Neuron (in vitro differentiated cells): Measurements from ENCODE around the gene LMAN1L.

Experiments
- H2AFZ ChIP-seq: one replicate; pipeline ENCODE4 v1.6.1; 2013; ENCODE audit warnings: low read depth, mild to moderate bottlenecking, inconsistent platforms, low read length, moderate library complexity
- H3K27me3 ChIP-seq: one replicate; pipeline ENCODE4 v1.6.1; 2013; ENCODE audit warnings: low read length; ENCODE audit not compliant: insufficient read depth
- H3K36me3 ChIP-seq: one replicate; pipeline ENCODE4 v1.6.1; 2013; ENCODE audit warnings: low read length; ENCODE audit not compliant: insufficient read depth
- H3K4me1 ChIP-seq: one replicate; pipeline ENCODE4 v1.6.1; 2013; ENCODE audit warnings: low read length; ENCODE audit not compliant: insufficient read depth
- H3K4me3 ChIP-seq: 2 replicates; pipeline ENCODE4 v1.5.1; 2013; ENCODE audit warnings: mild to moderate bottlenecking, low read length, moderate library complexity
- H3K9me3 ChIP-seq: one replicate; pipeline ENCODE4 v1.6.1; 2013; ENCODE audit warnings: low read length

LMAN1L gene

GRCh38 chr15:74812533-74812932, at the start of gene LMAN1L:
Gene LMAN1L, plus strand, starts transcription at chr15:74812835. Its CDS starts 20 bp downstream, at chr15:74812855.
- no peaks in the 10 kb centered on the region for H3K9me3 ChIP-seq
- no peak within 1 kb of the TSS for H2AFZ ChIP-seq
- H3K27me3 ChIP-seq, result no peaks in the 10 kb centered on the region
- H3K4me1 ChIP-seq, result no peaks in the 10 kb centered on the region
- H3K36me3 ChIP-seq, result no peaks in the 10 kb centered on the region
- H3K4me3 ChIP-seq, result no peak within 1 kb of the TSS

- no peak overlapping the region for H3K4me3 ChIP-seq
- no peaks in the 10 kb centered on the region for H3K27me3 ChIP-seq
- H3K9me3 ChIP-seq, result no peaks in the 10 kb centered on the region
- no peak overlapping the region for H2AFZ ChIP-seq
- H3K36me3 ChIP-seq, result no peaks in the 10 kb centered on the region
- H3K4me1 ChIP-seq, result peaks cover 7% of the 10 kb centered on the region
These were observed 49.2 kb upstream of the LMAN1L start for GRCh38 chr15:74763416-74763815.

GRCh38 chr15:74767167-74768098, 45.2 kb upstream of the LMAN1L start:
- peaks cover 11% of the 10 kb centered on the region for H3K4me1 ChIP-seq
- H3K36me3 ChIP-seq, result no peaks in the 10 kb centered on the region
- H3K9me3 ChIP-seq, result no peaks in the 10 kb centered on the region
- H2AFZ ChIP-seq, result no peak overlapping the region
- no peaks in the 10 kb centered on the region for H3K27me3 ChIP-seq
- H3K4me3 ChIP-seq, result no peak overlapping the region

- H3K9me3 ChIP-seq, result no peaks in the 10 kb centered on the region
These were observed 44.4 kb upstream of the LMAN1L start for GRCh38 chr15:74768099-74768770.

GRCh38 chr15:74768771-74769342, 43.8 kb upstream of the LMAN1L start:
- H3K36me3 ChIP-seq, result no peaks in the 10 kb centered on the region
- H3K27me3 ChIP-seq, result no peaks in the 10 kb centered on the region
- H2AFZ ChIP-seq, result no peak overlapping the region
- no peaks in the 10 kb centered on the region for H3K9me3 ChIP-seq
- H3K4me3 ChIP-seq, result no peak overlapping the region
- peaks cover 16% of the 10 kb centered on the region for H3K4me1 ChIP-seq

More at GRCh38 chr15:74768099-74768770, 44.4 kb upstream of the LMAN1L start:
- Histone ChIP-seq H3K27me3 (no peaks in the 10 kb centered on the region), H3K36me3 (no peaks in the 10 kb centered on the region), H2AFZ (no peak overlapping the region), H3K4me1 (peaks cover 10% of the 10 kb centered on the region), H3K4me3 (no peak overlapping the region)

DNA sequence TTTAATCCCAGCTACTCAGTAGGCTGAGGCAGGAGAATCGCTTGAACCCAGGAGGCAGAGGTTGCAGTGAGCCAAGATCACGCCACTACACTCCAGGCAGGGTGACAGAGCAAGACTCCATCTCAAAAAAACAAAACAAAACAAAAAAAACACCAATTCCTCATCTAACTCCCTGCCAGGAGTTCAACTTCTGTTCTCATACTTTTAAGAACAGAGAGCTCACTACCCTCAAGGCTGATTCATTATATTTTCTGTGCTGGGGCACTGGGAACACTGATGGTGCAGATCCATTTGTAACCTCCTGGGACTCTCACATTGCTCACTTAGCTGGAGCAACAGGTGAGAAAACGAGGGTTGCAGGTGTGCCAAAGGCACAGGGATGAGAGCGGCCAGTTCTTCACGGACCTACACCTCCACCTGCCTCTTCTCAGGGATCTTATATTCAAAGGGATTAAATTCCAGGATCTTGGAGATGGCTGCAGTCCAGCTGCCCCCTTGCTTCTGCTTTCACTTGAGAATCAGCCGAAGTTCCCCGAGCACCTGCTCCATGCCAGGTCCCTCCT, 43.1 kb upstream of the LMAN1L start:
- no peak overlapping the region for H2AFZ ChIP-seq
- no peaks in the 10 kb centered on the region for H3K9me3 ChIP-seq
- H3K27me3 ChIP-seq, result no peaks in the 10 kb centered on the region
- no peaks in the 10 kb centered on the region for H3K36me3 ChIP-seq
- peaks cover 21% of the 10 kb centered on the region for H3K4me1 ChIP-seq
- no peak overlapping the region for H3K4me3 ChIP-seq

- Histone ChIP-seq H2AFZ (no peak overlapping the region), H3K27me3 (no peaks in the 10 kb centered on the region), H3K4me3 (no peak overlapping the region), H3K9me3 (no peaks in the 10 kb centered on the region), H3K36me3 (no peaks in the 10 kb centered on the region), H3K4me1 (peaks cover 21% of the 10 kb centered on the region)
These were observed 42.3 kb upstream of the LMAN1L start for GRCh38 chr15:74770211-74770903.

DNA sequence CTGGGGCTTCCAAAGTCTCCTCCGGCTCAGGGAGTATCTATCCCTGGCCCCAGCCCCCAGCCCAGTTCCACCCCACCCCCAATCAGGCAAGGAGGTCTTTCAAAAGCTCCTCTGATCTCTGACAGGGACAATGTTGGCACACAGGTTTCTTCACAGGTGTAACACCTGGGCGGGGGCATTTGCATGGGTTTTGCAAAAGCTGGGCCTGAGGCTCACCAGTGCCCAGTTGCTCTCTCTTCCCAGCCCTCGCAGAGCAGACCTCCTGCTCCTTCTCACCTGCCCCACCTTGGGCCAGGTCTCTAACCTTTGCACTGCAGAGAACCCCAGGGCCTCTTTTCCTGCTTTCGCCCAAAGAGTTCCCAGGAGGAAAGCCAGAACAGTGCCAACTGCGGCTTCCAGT, 39.3 kb upstream of the LMAN1L start:
- H3K27me3 ChIP-seq, result no peaks in the 10 kb centered on the region
- H3K4me1 ChIP-seq, result peaks cover 31% of the 10 kb centered on the region
- H3K4me3 ChIP-seq, result no peak overlapping the region

GRCh38 chr15:74773731-74774252, 38.8 kb upstream of the LMAN1L start:
- no peaks in the 10 kb centered on the region for H3K27me3 ChIP-seq
- no peaks in the 10 kb centered on the region for H3K36me3 ChIP-seq
- no peak overlapping the region for H2AFZ ChIP-seq

More for the DNA sequence above, 39.3 kb upstream of the LMAN1L start:
- no peaks in the 10 kb centered on the region for H3K36me3 ChIP-seq
- H2AFZ ChIP-seq, result no peak overlapping the region
- H3K9me3 ChIP-seq, result no peaks in the 10 kb centered on the region

DNA sequence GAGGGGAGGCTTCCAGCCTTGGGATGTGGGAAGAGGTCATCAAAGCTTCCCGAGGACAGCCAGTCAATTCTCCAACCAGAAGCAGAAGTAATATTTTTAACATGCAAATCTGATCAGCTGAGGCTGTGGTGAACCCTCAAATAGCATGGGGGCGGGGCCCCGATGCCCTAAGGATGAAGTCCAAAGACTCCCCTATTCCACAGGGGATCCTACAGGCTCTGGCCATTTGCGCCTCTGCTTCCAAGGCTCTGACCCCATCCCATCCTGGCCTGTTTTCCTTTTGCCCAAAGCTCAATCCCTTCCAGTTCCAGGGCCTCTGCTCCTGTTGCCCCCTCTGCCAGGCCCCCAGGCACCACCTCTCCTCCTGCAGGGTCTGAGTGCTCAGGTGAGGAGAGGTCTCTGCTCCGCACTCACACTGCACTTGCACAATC, 37.5 kb upstream of the LMAN1L start:
- Histone ChIP-seq H2AFZ (no peak overlapping the region), H3K4me1 (peaks cover 35% of the 10 kb centered on the region), H3K4me3 (no peak overlapping the region), H3K36me3 (no peaks in the 10 kb centered on the region), H3K9me3 (no peaks in the 10 kb centered on the region), H3K27me3 (no peaks in the 10 kb centered on the region)

More at GRCh38 chr15:74773731-74774252, 38.8 kb upstream of the LMAN1L start:
- H3K4me3 ChIP-seq, result no peak overlapping the region
- no peaks in the 10 kb centered on the region for H3K9me3 ChIP-seq
- H3K4me1 ChIP-seq, result peaks cover 31% of the 10 kb centered on the region

GRCh38 chr15:74775894-74776293, 36.7 kb upstream of the LMAN1L start:
- no peaks in the 10 kb centered on the region for H3K9me3 ChIP-seq
- H3K4me3 ChIP-seq, result no peak overlapping the region
- H3K4me1 ChIP-seq, result peaks cover 43% of the 10 kb centered on the region
- H3K27me3 ChIP-seq, result no peaks in the 10 kb centered on the region
- H3K36me3 ChIP-seq, result no peaks in the 10 kb centered on the region
- H2AFZ ChIP-seq, result no peak overlapping the region
